Fibroblast of the aortic adventitia (primary cell): ENCODE data around the gene ITPR1. TPM values are rescaled to one million over a fixed set of nuclear protein-coding genes. Genes with fewer than 3 reads are reported as not detected.

Experiments
- DNase-seq: peaks from one replicate; pipeline ENCODE4 v3.0.0-alpha.2; 2010; ENCODE audit warnings: low read depth
- H3K4me3 ChIP-seq: 2 replicates; pipeline ENCODE4 v1.5.1; 2011; ENCODE audit warnings: low read depth, mild to moderate bottlenecking, control low read depth, low read length, moderate library complexity
- CTCF ChIP-seq: IDR thresholded peaks from 2 replicates; pipeline ENCODE4 v1.5.1; 2011; ENCODE audit warnings: mild to moderate bottlenecking, low read length, control low read depth, inconsistent platforms; ENCODE audit not compliant: insufficient read depth
- total RNA-seq: library from RNA; depleted of rRNA; stranded (reverse); fragments of >200 nt; gene quantifications from 2 replicates; pipeline ENCODE4 v1.2.3, GENCODE V29; 2012; ENCODE audit warnings: low replicate concordance

The ITPR1 gene
- total RNA-seq, 1 donor, result 8.9 TPM

- no peak for TF ChIP-seq CTCF
- H3K4me3 ChIP-seq, result no peak overlapping the region
- no peak for DNase-seq
Measured at GRCh38 chr3:4547799-4548198, 54.7 kb downstream of the ITPR1 start.

- no peak for TF ChIP-seq CTCF
- DNase-seq, result no peak
Measured at GRCh38 chr3:4548356-4548755, 55.2 kb downstream of the ITPR1 start.

GRCh38 chr3:4548780-4549179 lies 55.6 kb downstream of the ITPR1 start:
- TF ChIP-seq CTCF, result no peak
- DNase-seq, result no peak
- H3K4me3 ChIP-seq, result no peak overlapping the region

More at GRCh38 chr3:4548356-4548755, 55.2 kb downstream of the ITPR1 start:
- no peak overlapping the region for H3K4me3 ChIP-seq

- TF ChIP-seq CTCF, result no peak
- no peak overlapping the region for H3K4me3 ChIP-seq
- no peak for DNase-seq
Measured at GRCh38 chr3:4549896-4550295, 56.7 kb downstream of the ITPR1 start.

- no peak for DNase-seq
- H3K4me3 ChIP-seq, result no peak overlapping the region
- TF ChIP-seq CTCF, result no peak
Measured at GRCh38 chr3:4551051-4551711, 58.0 kb downstream of the ITPR1 start.

- H3K4me3 ChIP-seq, result no peak overlapping the region
- no peak for TF ChIP-seq CTCF
- no peak for DNase-seq
Measured at GRCh38 chr3:4551794-4552442, 58.8 kb downstream of the ITPR1 start.
